ENCODE data around the gene TUBG2.
"Not testable (repeated sequence)": the region's sequence is repeated elsewhere in the genome, so short reads cannot be mapped to it uniquely, and the experiment has no call there.

Gene TUBG2

GRCh38 chr17:42657824-42658588, 1.1 kb upstream of the TUBG2 start:
- TF ChIP-seq CTCF (conservative IDR thresholded peaks at IDR 0.05; ENCODE audit: control insufficient read depth, insufficient read depth, low read depth, low read length) = no peak
- no peak overlapping the region for H3K4me3 ChIP-seq (ENCODE audit: control insufficient read depth, low read depth, low read length)
- no peak for DNase-seq (ENCODE audit: low read depth)

GRCh38 chr17:42659932-42660274, 819 bp downstream of the TUBG2 start:
- DNase-seq (ENCODE audit: low read depth) = not testable (repeated sequence)
- H3K4me3 ChIP-seq (ENCODE audit: control insufficient read depth, low read depth, low read length) = peak overlapping the region; percentile 70

GRCh38 chr17:42660692-42661345, 1.7 kb downstream of the TUBG2 start:
- DNase-seq (ENCODE audit: low read depth) = peak; percentile 89
- peak overlapping the region; percentile 29 for H3K4me3 ChIP-seq (ENCODE audit: control insufficient read depth, low read depth, low read length)

GRCh38 chr17:42665581-42666001, 6.5 kb downstream of the TUBG2 start:
- DNase-seq (ENCODE audit: low read depth) = no peak
- no peak for TF ChIP-seq CTCF (conservative IDR thresholded peaks at IDR 0.05; ENCODE audit: control insufficient read depth, insufficient read depth, low read depth, low read length)
- no peak overlapping the region for H3K4me3 ChIP-seq (ENCODE audit: control insufficient read depth, low read depth, low read length)

More at GRCh38 chr17:42660692-42661345, 1.7 kb downstream of the TUBG2 start:
- TF ChIP-seq CTCF (conservative IDR thresholded peaks at IDR 0.05; ENCODE audit: control insufficient read depth, insufficient read depth, low read depth, low read length) = no peak

- DNase-seq (ENCODE audit: low read depth); H3K4me3 ChIP-seq (ENCODE audit: control insufficient read depth, low read depth, low read length): not testable (repeated sequence)
Observed at GRCh38 chr17:42666126-42666525, 7.0 kb downstream of the TUBG2 start.

GRCh38 chr17:42667088-42667951, 8.2 kb downstream of the TUBG2 start:
- TF ChIP-seq CTCF (conservative IDR thresholded peaks at IDR 0.05; ENCODE audit: control insufficient read depth, insufficient read depth, low read depth, low read length) = no peak
- DNase-seq (ENCODE audit: low read depth) = peak; percentile 89

GRCh38 chr17:42669705-42669976, 10.6 kb downstream of the TUBG2 start:
- H3K4me3 ChIP-seq (ENCODE audit: control insufficient read depth, low read depth, low read length) = no peak overlapping the region

More at GRCh38 chr17:42667088-42667951, 8.2 kb downstream of the TUBG2 start:
- H3K4me3 ChIP-seq (ENCODE audit: control insufficient read depth, low read depth, low read length) = no peak overlapping the region

More at GRCh38 chr17:42669705-42669976, 10.6 kb downstream of the TUBG2 start:
- no peak for DNase-seq (ENCODE audit: low read depth)
- no peak for TF ChIP-seq CTCF (conservative IDR thresholded peaks at IDR 0.05; ENCODE audit: control insufficient read depth, insufficient read depth, low read depth, low read length)

Data from fibroblast of mammary gland (primary cell).